IPS-20b (cell line): ENCODE results near the gene CLSTN1.

ENCODE experiments used
- H3K27ac ChIP-seq: one replicate; pipeline ENCODE4 v1.5.1; 2013; ENCODE audit warnings: low read length
- H3K27me3 ChIP-seq: 2 replicates; pipeline ENCODE4 v1.6.1; 2013; ENCODE audit warnings: mild to moderate bottlenecking, low read length, inconsistent platforms; ENCODE audit not compliant: insufficient read depth
- H3K36me3 ChIP-seq: 2 replicates; pipeline ENCODE4 v1.6.1; 2013; ENCODE audit warnings: low read depth, mild to moderate bottlenecking, inconsistent platforms, low read length, moderate library complexity; ENCODE audit not compliant: insufficient read depth
- H3K4me1 ChIP-seq: 2 replicates; pipeline ENCODE4 v1.6.1; 2013; ENCODE audit warnings: mild to moderate bottlenecking, control low read depth, inconsistent platforms, low read length, moderate library complexity; ENCODE audit not compliant: insufficient read depth
- H3K4me3 ChIP-seq: 2 replicates; pipeline ENCODE4 v1.5.1; 2013; ENCODE audit warnings: mild to moderate bottlenecking, low read length, inconsistent platforms
- H3K9ac ChIP-seq: 2 replicates; pipeline ENCODE4 v1.6.1; 2013; ENCODE audit warnings: low read depth, mild to moderate bottlenecking, inconsistent platforms, low read length, moderate library complexity
- H3K9me3 ChIP-seq: 2 replicates; pipeline ENCODE4 v1.6.1; 2013; ENCODE audit warnings: mild to moderate bottlenecking, low read depth, low read length, inconsistent platforms; ENCODE audit not compliant: insufficient read depth

The CLSTN1 gene

GRCh38 chr1:9723068-9723805, 100.5 kb downstream of the CLSTN1 start:
- Histone ChIP-seq H3K9ac (no peak overlapping the region), H3K36me3 (peaks cover 31% of the 10 kb centered on the region), H3K9me3 (peaks cover 9% of the 10 kb centered on the region; the same call in 1 of the 2 replicates), H3K4me3 (no peak overlapping the region), H3K27me3 (no peaks in the 10 kb centered on the region), H3K4me1 (peaks cover 5% of the 10 kb centered on the region; the same call in 1 of the 2 replicates), H3K27ac (no peak overlapping the region)

GRCh38 chr1:9722378-9722749, 101.4 kb downstream of the CLSTN1 start:
- H3K4me1 ChIP-seq: peaks cover 12% of the 10 kb centered on the region; the same call in 1 of the 2 replicates
- no peak overlapping the region for H3K4me3 ChIP-seq
- H3K27me3 ChIP-seq: no peaks in the 10 kb centered on the region
- H3K9ac ChIP-seq: no peak overlapping the region
- H3K27ac ChIP-seq: no peak overlapping the region
- peaks cover 23% of the 10 kb centered on the region; the same call in 1 of the 2 replicates for H3K36me3 ChIP-seq
- peaks cover 9% of the 10 kb centered on the region; the same call in 1 of the 2 replicates for H3K9me3 ChIP-seq

- no peak overlapping the region for H3K4me3 ChIP-seq
These were observed 102.0 kb downstream of the CLSTN1 start for GRCh38 chr1:9721606-9722377.

GRCh38 chr1:9720785-9721605, 102.8 kb downstream of the CLSTN1 start:
- peaks cover 17% of the 10 kb centered on the region; the same call in 1 of the 2 replicates for H3K36me3 ChIP-seq
- no peak overlapping the region for H3K27ac ChIP-seq
- peaks cover 9% of the 10 kb centered on the region; the same call in 1 of the 2 replicates for H3K9me3 ChIP-seq
- peaks cover 14% of the 10 kb centered on the region; the same call in 1 of the 2 replicates for H3K4me1 ChIP-seq
- no peak overlapping the region for H3K4me3 ChIP-seq
- H3K27me3 ChIP-seq: no peaks in the 10 kb centered on the region
- no peak overlapping the region for H3K9ac ChIP-seq

More at GRCh38 chr1:9721606-9722377, 102.0 kb downstream of the CLSTN1 start:
- Histone ChIP-seq H3K27ac (no peak overlapping the region), H3K27me3 (no peaks in the 10 kb centered on the region), H3K9ac (no peak overlapping the region), H3K36me3 (peaks cover 17% of the 10 kb centered on the region; the same call in 1 of the 2 replicates), H3K9me3 (peaks cover 9% of the 10 kb centered on the region; the same call in 1 of the 2 replicates), H3K4me1 (peaks cover 14% of the 10 kb centered on the region; the same call in 1 of the 2 replicates)

- Histone ChIP-seq H3K4me1 (peaks cover 18% of the 10 kb centered on the region; the same call in 1 of the 2 replicates), H3K36me3 (peaks cover 17% of the 10 kb centered on the region; the same call in 1 of the 2 replicates), H3K9me3 (peaks cover 9% of the 10 kb centered on the region; the same call in 1 of the 2 replicates), H3K27ac (no peak overlapping the region), H3K9ac (no peak overlapping the region), H3K27me3 (no peaks in the 10 kb centered on the region), H3K4me3 (no peak overlapping the region)
These were observed 103.6 kb downstream of the CLSTN1 start for GRCh38 chr1:9719978-9720722.

- no peak overlapping the region for H3K4me3 ChIP-seq
- H3K27ac ChIP-seq: peak overlapping the region; percentile 91
- peaks cover 30% of the 10 kb centered on the region; the same call in 1 of the 2 replicates for H3K4me1 ChIP-seq
- H3K9ac ChIP-seq: peak overlapping the region; percentile 58; the same call in 1 of the 2 replicates
- no peaks in the 10 kb centered on the region for H3K27me3 ChIP-seq
- peaks cover 4% of the 10 kb centered on the region; the same call in 1 of the 2 replicates for H3K9me3 ChIP-seq
- peaks cover 10% of the 10 kb centered on the region; the same call in 1 of the 2 replicates for H3K36me3 ChIP-seq
These were observed 105.6 kb downstream of the CLSTN1 start for GRCh38 chr1:9718006-9718680.

- Histone ChIP-seq H3K4me3 (no peak overlapping the region), H3K27ac (peak overlapping the region; percentile 91), H3K27me3 (no peaks in the 10 kb centered on the region), H3K4me1 (peaks cover 31% of the 10 kb centered on the region; the same call in 1 of the 2 replicates), H3K36me3 (peaks cover 5% of the 10 kb centered on the region; the same call in 1 of the 2 replicates), H3K9ac (peak overlapping the region; percentile 58; the same call in 1 of the 2 replicates), H3K9me3 (no peaks in the 10 kb centered on the region)
These were observed 106.4 kb downstream of the CLSTN1 start for GRCh38 chr1:9717193-9718005.

DNA sequence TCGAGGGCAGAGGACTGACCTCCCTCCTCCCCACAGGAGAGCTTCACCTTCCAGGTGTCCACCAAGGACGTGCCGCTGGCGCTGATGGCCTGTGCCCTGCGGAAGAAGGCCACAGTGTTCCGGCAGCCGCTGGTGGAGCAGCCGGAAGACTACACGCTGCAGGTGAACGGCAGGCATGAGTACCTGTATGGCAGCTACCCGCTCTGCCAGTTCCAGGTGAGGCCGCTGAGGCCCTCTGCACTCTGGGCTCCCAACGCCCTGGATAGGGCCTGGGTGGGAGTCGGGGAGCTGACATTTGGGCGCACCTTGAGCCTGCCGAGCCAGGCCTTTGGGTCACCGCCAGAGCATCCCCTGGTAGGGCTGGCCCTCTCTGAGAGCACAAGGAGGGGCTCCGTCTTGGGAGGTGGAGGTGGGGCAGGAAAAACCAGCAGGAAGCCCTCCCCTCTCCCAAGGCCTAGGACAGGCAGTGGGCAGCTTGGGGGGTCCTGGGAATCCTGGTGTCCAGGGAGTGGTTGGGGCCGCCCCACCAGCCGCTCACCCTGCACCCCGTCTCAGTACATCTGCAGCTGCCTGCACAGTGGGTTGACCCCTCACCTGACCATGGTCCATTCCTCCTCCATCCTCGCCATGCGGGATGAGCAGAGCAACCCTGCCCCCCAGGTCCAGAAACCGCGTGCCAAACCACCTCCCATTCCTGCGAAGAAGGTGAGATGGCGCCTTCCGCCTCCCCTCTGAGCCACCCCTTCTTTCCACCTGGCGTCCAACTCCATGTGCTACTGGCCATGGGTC, 107.2 kb downstream of the CLSTN1 start:
- Histone ChIP-seq H3K9me3 (no peaks in the 10 kb centered on the region), H3K4me3 (no peak overlapping the region), H3K27me3 (no peaks in the 10 kb centered on the region), H3K9ac (peak overlapping the region; percentile 58; the same call in 1 of the 2 replicates), H3K4me1 (peaks cover 31% of the 10 kb centered on the region; the same call in 1 of the 2 replicates), H3K36me3 (no peaks in the 10 kb centered on the region), H3K27ac (peak overlapping the region; percentile 91)

- peaks cover 26% of the 10 kb centered on the region; the same call in 1 of the 2 replicates for H3K4me1 ChIP-seq
- no peaks in the 10 kb centered on the region for H3K27me3 ChIP-seq
- peak overlapping the region; percentile 5; the same call in 1 of the 2 replicates for H3K9ac ChIP-seq
- H3K4me3 ChIP-seq: no peak overlapping the region
- H3K36me3 ChIP-seq: peaks cover 3% of the 10 kb centered on the region; the same call in 1 of the 2 replicates
- no peaks in the 10 kb centered on the region for H3K9me3 ChIP-seq
- H3K27ac ChIP-seq: peak overlapping the region; percentile 71
These were observed 108.1 kb downstream of the CLSTN1 start for GRCh38 chr1:9715536-9716226.
